ENCODE results near the gene TP53BP2. TPM values are rescaled to one million over a fixed set of nuclear protein-coding genes. Genes with fewer than 3 reads are reported as not detected.

Gene TP53BP2
- total RNA-seq, 2 experiments from 2014 or later: 28.3 to 34.5 TPM

GRCh38 chr1:223754681-223755431, 90.9 kb downstream of the TP53BP2 start:
- Mint-ChIP-seq H3K27ac (no peak overlapping the region), H3K4me1 (ENCODE audit: low read depth) (no peaks in the 10 kb centered on the region), H3K9me3 (no peaks in the 10 kb centered on the region), H3K36me3 (ENCODE audit: low read depth) (peaks cover 13% of the 10 kb centered on the region), H3K4me3 (no peak overlapping the region), H3K27me3 (no peaks in the 10 kb centered on the region)
- ChIA-PET CTCF (interaction anchor here (1.0 kb wide), 1 partner anchor 59 kb away, joined by 4 read pairs; no protein-coding TSS in a partner anchor), POLR2A (no interaction called here)
- TF ChIP-seq, protein P1, sequence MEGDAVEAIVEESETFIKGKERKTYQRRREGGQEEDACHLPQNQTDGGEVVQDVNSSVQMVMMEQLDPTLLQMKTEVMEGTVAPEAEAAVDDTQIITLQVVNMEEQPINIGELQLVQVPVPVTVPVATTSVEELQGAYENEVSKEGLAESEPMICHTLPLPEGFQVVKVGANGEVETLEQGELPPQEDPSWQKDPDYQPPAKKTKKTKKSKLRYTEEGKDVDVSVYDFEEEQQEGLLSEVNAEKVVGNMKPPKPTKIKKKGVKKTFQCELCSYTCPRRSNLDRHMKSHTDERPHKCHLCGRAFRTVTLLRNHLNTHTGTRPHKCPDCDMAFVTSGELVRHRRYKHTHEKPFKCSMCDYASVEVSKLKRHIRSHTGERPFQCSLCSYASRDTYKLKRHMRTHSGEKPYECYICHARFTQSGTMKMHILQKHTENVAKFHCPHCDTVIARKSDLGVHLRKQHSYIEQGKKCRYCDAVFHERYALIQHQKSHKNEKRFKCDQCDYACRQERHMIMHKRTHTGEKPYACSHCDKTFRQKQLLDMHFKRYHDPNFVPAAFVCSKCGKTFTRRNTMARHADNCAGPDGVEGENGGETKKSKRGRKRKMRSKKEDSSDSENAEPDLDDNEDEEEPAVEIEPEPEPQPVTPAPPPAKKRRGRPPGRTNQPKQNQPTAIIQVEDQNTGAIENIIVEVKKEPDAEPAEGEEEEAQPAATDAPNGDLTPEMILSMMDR (IDR thresholded peaks at IDR 0.05): no peak
- no peak for ATAC-seq
- no peak for DNase-seq
- intact Hi-C loops (cut with micrococcal nuclease): no loop called here

DNA sequence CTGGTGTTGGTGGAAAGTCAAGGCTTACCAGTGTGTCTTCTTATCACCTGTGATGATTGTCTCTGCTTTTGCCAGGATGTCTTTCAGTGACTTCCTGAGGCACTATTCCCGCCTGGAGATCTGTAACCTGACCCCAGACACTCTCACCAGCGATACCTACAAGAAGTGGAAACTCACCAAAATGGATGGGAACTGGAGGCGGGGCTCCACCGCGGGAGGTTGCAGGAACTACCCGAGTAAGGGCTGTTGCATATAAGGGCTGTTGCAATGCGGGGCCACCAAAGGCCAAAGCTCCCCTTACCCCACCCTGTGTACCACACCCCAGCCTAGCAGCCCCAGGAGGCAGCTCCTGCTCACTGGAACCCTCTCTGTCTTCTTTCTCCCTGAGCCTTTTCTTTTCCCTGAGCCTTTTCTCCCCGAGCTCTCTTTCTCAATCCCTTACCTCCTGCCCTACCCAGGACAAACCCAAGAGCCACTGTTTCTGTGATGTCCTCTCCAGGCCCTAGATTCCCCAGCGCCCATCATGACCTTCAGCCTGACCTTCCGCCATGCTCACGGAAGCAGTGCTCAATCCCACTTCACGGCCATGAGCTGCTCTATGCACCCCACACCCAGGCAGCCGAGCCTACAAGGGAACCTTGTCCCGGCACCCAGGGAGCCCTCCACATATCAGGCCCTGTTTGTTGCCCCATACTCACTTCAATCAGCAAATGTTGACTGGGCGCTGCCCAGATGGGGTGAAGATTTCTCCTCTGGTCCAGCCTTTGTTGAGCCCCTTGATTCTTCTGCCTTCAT, 92.8 kb downstream of the TP53BP2 start:
- H3K27me3 Mint-ChIP-seq: no peaks in the 10 kb centered on the region
- DNase-seq: no peak
- ChIA-PET CTCF (interaction anchor here (0.7 to 5.3 kb wide), 5 partner anchors 8 to 60 kb away, joined by 3 to 71 read pairs (median 3); no protein-coding TSS in a partner anchor), POLR2A (no interaction called here)
- H3K27ac Mint-ChIP-seq: no peak overlapping the region
- TF ChIP-seq, protein P1 (IDR thresholded peaks at IDR 0.05): no peak
- no peaks in the 10 kb centered on the region for H3K9me3 Mint-ChIP-seq
- H3K4me3 Mint-ChIP-seq: no peak overlapping the region
- ATAC-seq: no peak
- H3K4me1 Mint-ChIP-seq (ENCODE audit: low read depth): peaks cover 3% of the 10 kb centered on the region
- H3K36me3 Mint-ChIP-seq (ENCODE audit: low read depth): peaks cover 13% of the 10 kb centered on the region
- intact Hi-C loops (cut with micrococcal nuclease): no loop called here

GRCh38 chr1:223751696-223752095, 94.1 kb downstream of the TP53BP2 start:
- no peaks in the 10 kb centered on the region for H3K27me3 Mint-ChIP-seq
- ATAC-seq: no peak
- POLR2A ChIA-PET: no interaction called here

GRCh38 chr1:223750730-223751570, 94.8 kb downstream of the TP53BP2 start:
- no peak for ATAC-seq
- ChIA-PET POLR2A (no interaction called here), CTCF (interaction anchor here (0.5 to 7.7 kb wide), 9 partner anchors 8 to 194 kb away, joined by 3 to 95 read pairs (median 12); no protein-coding TSS in a partner anchor)
- Mint-ChIP-seq H3K4me3 (no peak overlapping the region), H3K36me3 (ENCODE audit: low read depth) (peaks cover 12% of the 10 kb centered on the region), H3K27me3 (no peaks in the 10 kb centered on the region), H3K4me1 (ENCODE audit: low read depth) (peaks cover 9% of the 10 kb centered on the region), H3K9me3 (no peaks in the 10 kb centered on the region), H3K27ac (no peak overlapping the region)
- no peak for DNase-seq
- intact Hi-C loops (cut with micrococcal nuclease): no loop called here
- TF ChIP-seq, protein P1 (IDR thresholded peaks at IDR 0.05): no peak

More at GRCh38 chr1:223751696-223752095, 94.1 kb downstream of the TP53BP2 start:
- Mint-ChIP-seq H3K27ac (no peak overlapping the region), H3K9me3 (no peaks in the 10 kb centered on the region), H3K36me3 (ENCODE audit: low read depth) (peaks cover 12% of the 10 kb centered on the region), H3K4me1 (ENCODE audit: low read depth) (peaks cover 9% of the 10 kb centered on the region), H3K4me3 (no peak overlapping the region)
- CTCF ChIA-PET: interaction anchor here (0.5 to 5.3 kb wide), 5 partner anchors 8 to 195 kb away, joined by 3 to 71 read pairs (median 12); no protein-coding TSS in a partner anchor
- no peak for DNase-seq
- TF ChIP-seq, protein P1 (IDR thresholded peaks at IDR 0.05): no peak
- intact Hi-C loops (cut with micrococcal nuclease): no loop called here

All from activated CD8-positive, alpha-beta T cell treated with anti-CD3 and anti-CD28 coated beads for 36 hours (primary cell).